Thyroid gland (tissue), 4 donors: ENCODE results near the gene LSM6.

Experiments used
- CTCF ChIP-seq, 6 experiments: fragments of 200-600 bp in 3 of 6; fragments of 450-650 bp in 3 of 6; sonication (generic) in 3 of 6; IDR thresholded peaks; one replicate each; pipeline ENCODE4 v1.5.1; 2016 to 2019; ENCODE audit warnings: antibody characterized with exemption in 6 of 6, mild to moderate bottlenecking in 2 of 6, inconsistent platforms in 1 of 6, moderate library complexity in 1 of 6
- POLR2A ChIP-seq, 2 donors: fragments of 450-650 bp; IDR thresholded peaks; one replicate each; pipeline ENCODE4 v1.6.1; 2017; ENCODE audit warnings: antibody characterized with exemption in 2 of 2, mild to moderate bottlenecking in 2 of 2, moderate library complexity in 1 of 2

DNA sequence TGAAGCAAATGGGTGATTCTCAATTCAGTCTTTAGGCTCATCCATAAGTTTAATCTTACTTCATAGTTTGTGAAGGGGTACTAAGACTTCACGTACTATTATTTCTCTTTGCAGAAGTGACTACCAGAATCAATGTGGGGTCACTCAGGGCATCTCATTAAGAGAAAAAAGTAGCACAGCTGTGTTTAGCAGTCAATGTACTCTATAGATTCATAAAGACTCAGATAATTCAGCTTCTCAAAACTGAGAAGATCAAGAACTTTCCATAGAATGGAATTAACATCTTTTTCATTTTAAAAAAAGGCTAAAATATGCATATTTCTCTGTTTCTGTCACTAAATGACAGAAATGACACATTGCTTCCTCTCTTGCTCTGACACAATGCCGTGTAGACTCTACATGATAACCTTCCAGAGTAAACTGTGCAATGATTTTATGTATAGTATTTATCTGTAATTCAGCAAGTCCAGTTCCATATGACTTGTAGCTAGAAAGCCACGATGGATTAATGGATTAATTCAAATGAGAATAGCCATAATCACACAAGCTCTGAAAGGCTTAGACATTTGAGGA is 20.3 kb upstream of the LSM6 start:
- no peak for TF ChIP-seq CTCF (IDR thresholded peaks at IDR 0.05)
- no peak for TF ChIP-seq POLR2A (IDR thresholded peaks at IDR 0.05)
